ENCODE data around the gene TRIM9.
"Not testable (repeated sequence)": the region's sequence is repeated elsewhere in the genome, so short reads cannot be mapped to it uniquely, and the experiment has no call there.

TRIM9 gene

GRCh38 chr14:50964683-50965390, 130.1 kb downstream of the TRIM9 start:
- TF ChIP-seq ZC3H10 (CRISPR knock-in tag; IDR thresholded peaks at IDR 0.05) = 0 out of 2 replicates have a peak, but pooled peaks have one; percentile 21
- TF ChIP-seq ZNF565 (CRISPR knock-in tag; conservative IDR thresholded peaks at IDR 0.05; ENCODE audit: low read depth) = no peak
- peak; percentile 59 for TF ChIP-seq ISL1 (CRISPR knock-in tag; IDR thresholded peaks at IDR 0.05)
- ATAC-seq = peak; percentile 21

DNA sequence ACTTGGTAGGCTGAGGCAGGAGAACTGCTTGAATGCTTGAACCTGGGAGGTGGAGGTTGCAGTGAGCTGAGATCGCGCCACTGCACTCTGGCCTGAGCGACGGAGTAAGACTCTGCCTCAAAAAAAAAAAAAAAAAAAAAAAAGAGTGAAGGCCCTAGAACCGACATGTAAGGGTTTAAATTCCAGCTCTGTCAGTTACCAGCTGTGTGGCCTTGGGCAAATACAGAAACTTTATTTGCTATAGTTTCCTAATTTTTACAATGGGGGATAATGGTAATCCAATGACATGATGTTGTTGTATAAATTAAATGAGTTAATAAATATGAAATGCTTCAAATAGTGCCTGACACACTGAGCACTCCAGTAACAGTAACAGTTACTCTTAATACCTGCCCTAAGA, 131.0 kb downstream of the TRIM9 start:
- TF ChIP-seq ARNTL (CRISPR knock-in tag; IDR thresholded peaks at IDR 0.05; ENCODE audit: borderline replicate concordance, low read depth) = no peak
- TF ChIP-seq POU6F1 (CRISPR knock-in tag; IDR thresholded peaks at IDR 0.05; ENCODE audit: borderline replicate concordance, low read depth) = no peak
- TF ChIP-seq ISL1 (CRISPR knock-in tag; IDR thresholded peaks at IDR 0.05) = no peak
- no peak for TF ChIP-seq ESRRG (CRISPR knock-in tag; IDR thresholded peaks at IDR 0.05)
- TF ChIP-seq PATZ1 (CRISPR knock-in tag; IDR thresholded peaks at IDR 0.05; ENCODE audit: borderline replicate concordance) = no peak
- no peak for TF ChIP-seq ZNF70 (CRISPR knock-in tag; IDR thresholded peaks at IDR 0.05)
- TF ChIP-seq SNAI2 (CRISPR knock-in tag; IDR thresholded peaks at IDR 0.05) = no peak
- no peak for TF ChIP-seq TCF4 (CRISPR knock-in tag; IDR thresholded peaks at IDR 0.05; ENCODE audit: borderline replicate concordance)
- no peak for TF ChIP-seq TSHZ2 (CRISPR knock-in tag; IDR thresholded peaks at IDR 0.05)
- ATAC-seq = no peak

- TF ChIP-seq ISL1 (CRISPR knock-in tag; IDR thresholded peaks at IDR 0.05) = peak; percentile 96
- peak; percentile 70; the same call in 1 of the 2 replicates for TF ChIP-seq PATZ1 (CRISPR knock-in tag; IDR thresholded peaks at IDR 0.05; ENCODE audit: borderline replicate concordance)
- no peak for TF ChIP-seq ZNF8 (CRISPR knock-in tag; IDR thresholded peaks at IDR 0.05)
- 0 out of 2 replicates have a peak, but pooled peaks have one; percentile 66 for TF ChIP-seq TOX (CRISPR knock-in tag; IDR thresholded peaks at IDR 0.05; ENCODE audit: borderline replicate concordance)
- ATAC-seq = peak; percentile 72
Observed at GRCh38 chr14:50961605-50962221, 133.2 kb downstream of the TRIM9 start.

DNA sequence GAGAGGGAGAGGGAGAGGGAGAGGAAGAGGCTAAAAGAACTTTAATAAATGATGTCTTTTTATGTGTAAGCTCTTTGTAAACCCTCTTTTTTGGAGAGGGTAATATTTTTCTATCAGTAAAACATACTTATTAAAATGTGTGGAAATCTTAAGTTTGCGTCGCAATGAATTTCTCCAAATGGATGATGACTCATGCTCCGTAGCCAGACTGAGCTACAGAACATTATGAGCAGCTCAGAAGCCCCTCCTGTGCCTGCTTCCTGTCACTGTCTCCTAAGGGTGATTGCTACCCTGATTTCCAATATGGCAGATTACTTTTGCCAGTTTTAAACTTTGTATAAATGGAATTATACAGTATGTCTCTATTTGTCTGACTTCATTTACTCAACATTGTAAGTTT, 137.6 kb downstream of the TRIM9 start:
- no peak for TF ChIP-seq RARB (CRISPR knock-in tag; IDR thresholded peaks at IDR 0.05)
- peak; percentile 58; the same call in 1 of the 2 replicates for TF ChIP-seq ISL1 (CRISPR knock-in tag; IDR thresholded peaks at IDR 0.05)
- no peak for TF ChIP-seq ZC3H10 (CRISPR knock-in tag; IDR thresholded peaks at IDR 0.05)
- TF ChIP-seq TOX (CRISPR knock-in tag; IDR thresholded peaks at IDR 0.05; ENCODE audit: borderline replicate concordance) = no peak

DNA sequence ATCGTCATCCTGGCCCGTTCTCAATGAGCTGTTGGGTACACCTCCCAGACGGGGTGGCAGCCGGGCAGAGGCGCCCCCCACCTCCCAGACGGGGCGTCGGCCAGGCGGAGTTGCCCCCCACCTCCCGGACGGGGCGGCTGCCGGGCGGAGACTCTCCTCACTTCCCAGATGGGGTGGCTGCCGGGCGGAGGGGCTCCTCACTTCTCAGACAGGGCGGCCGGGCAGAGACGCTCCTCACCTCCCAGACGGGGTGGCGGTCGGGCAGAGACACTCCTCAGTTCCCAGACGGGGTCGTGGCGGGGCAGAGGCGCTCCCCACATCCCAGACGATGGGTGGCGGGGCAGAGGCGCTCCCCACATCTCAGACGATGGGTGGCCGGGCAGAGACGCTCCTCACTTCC, 138.5 kb downstream of the TRIM9 start:
- not testable (repeated sequence) for ATAC-seq

More for the DNA sequence above, 137.6 kb downstream of the TRIM9 start:
- ATAC-seq = peak; percentile 45
